GM23338 (cell line): ENCODE results near the gene TRIM13. TPM values are rescaled to one million over a fixed set of nuclear protein-coding genes. Genes with fewer than 3 reads are reported as not detected.

ENCODE experiments used
- ATAC-seq: fragments of 200-7000 bp; cut with Tn5 transposase; 3 replicates; pipeline ENCODE4 v1.9.1; 2020
- DNase-seq: peaks from one replicate; pipeline ENCODE4 v3.0.0-alpha.2; 2015; ENCODE audit warnings: low spot score
- H2AFZ ChIP-seq: fragments of 200-600 bp; sonication (generic); 2 replicates; pipeline ENCODE4 v1.8.0; 2016; ENCODE audit warnings: antibody characterized with exemption, mild to moderate bottlenecking, moderate library complexity
- H3F3A ChIP-seq: fragments of 200-600 bp; sonication (generic); replicated peaks from 2 replicates; pipeline ENCODE4 v1.8.0; 2017; ENCODE audit warnings: antibody characterized with exemption, mixed run types, low read depth
- H3K27ac ChIP-seq: fragments of 200-600 bp; sonication (generic); 2 replicates; pipeline ENCODE4 v1.6.1; 2016; ENCODE audit warnings: low read depth
- H3K27me3 ChIP-seq: fragments of 200-600 bp; sonication (generic); 2 replicates; pipeline ENCODE4 v1.8.0; 2016; ENCODE audit warnings: mild to moderate bottlenecking, mixed run types, moderate library complexity; ENCODE audit not compliant: insufficient read depth
- H3K36me3 ChIP-seq: fragments of 200-600 bp; sonication (generic); 2 replicates; pipeline ENCODE4 v1.8.0; 2016; ENCODE audit warnings: mild to moderate bottlenecking; ENCODE audit not compliant: insufficient read depth
- H3K4me1 ChIP-seq: fragments of 200-600 bp; sonication (generic); 2 replicates; pipeline ENCODE4 v1.8.0; 2016; ENCODE audit warnings: mild to moderate bottlenecking, moderate library complexity; ENCODE audit not compliant: insufficient read depth
- H3K4me2 ChIP-seq: fragments of 200-600 bp; sonication (generic); 2 replicates; pipeline ENCODE4 v1.7.1; 2017; ENCODE audit warnings: mixed run types
- H3K4me3 ChIP-seq: fragments of 200-600 bp; sonication (generic); 2 replicates; pipeline ENCODE4 v1.6.1; 2016; ENCODE audit warnings: mixed run types
- H3K79me2 ChIP-seq: fragments of 200-600 bp; sonication (generic); replicated peaks from 2 replicates; pipeline ENCODE4 v1.8.0; 2017; ENCODE audit warnings: mild to moderate bottlenecking; ENCODE audit not compliant: insufficient read depth
- H3K9me2 ChIP-seq: fragments of 200-600 bp; sonication (generic); 2 replicates; pipeline ENCODE4 v1.8.0; 2017; ENCODE audit not compliant: insufficient read depth
- H4K20me1 ChIP-seq: fragments of 200-600 bp; sonication (generic); replicated peaks from 2 replicates; pipeline ENCODE4 v1.8.0; 2017; ENCODE audit warnings: mild to moderate bottlenecking; ENCODE audit not compliant: insufficient read depth
- H3K27ac Mint-ChIP-seq: 2 replicates; pipeline ENCODE4 v1.8.0; 2020; ENCODE audit warnings: inconsistent platforms, mild to moderate bottlenecking, moderate library complexity, mixed read lengths
- H3K27me3 Mint-ChIP-seq: 3 replicates; pipeline ENCODE4 v1.8.0; 2022; ENCODE audit warnings: low read depth, mild to moderate bottlenecking, moderate library complexity, mixed read lengths, inconsistent platforms; ENCODE audit not compliant: insufficient read depth, poor library complexity
- H3K36me3 Mint-ChIP-seq: 3 replicates; pipeline ENCODE4 v1.8.0; 2021; ENCODE audit warnings: low read depth, mild to moderate bottlenecking, inconsistent platforms, moderate library complexity, mixed read lengths
- H3K4me1 Mint-ChIP-seq: 3 replicates; pipeline ENCODE4 v1.8.0; 2020; ENCODE audit warnings: mild to moderate bottlenecking, inconsistent platforms, mixed read lengths
- H3K4me3 Mint-ChIP-seq: 3 replicates; pipeline ENCODE4 v1.8.0; 2021; ENCODE audit warnings: moderate library complexity, mild to moderate bottlenecking, inconsistent platforms, mixed read lengths
- H3K9me3 Mint-ChIP-seq: 3 replicates; pipeline ENCODE4 v1.8.0; 2020; ENCODE audit warnings: moderate library complexity, mild to moderate bottlenecking, inconsistent platforms, mixed read lengths
- CREB1 ChIP-seq: fragments of 250-450 bp; sonication (Bioruptor Pico); IDR thresholded peaks from 2 replicates; pipeline ENCODE4 v1.5.0; 2020; ENCODE audit warnings: low read depth, mild to moderate bottlenecking, moderate library complexity
- CTCF ChIP-seq, 2 experiments: fragments of 200-600 bp in 1 of 2; sonication (generic) in 1 of 2; conservative IDR thresholded peaks; 2 replicates each; pipeline versions ENCODE4 v1.5.1 to v1.6.1; 2016 to 2017; ENCODE audit warnings: antibody characterized with exemption in 2 of 2, low read depth in 2 of 2, mild to moderate bottlenecking in 2 of 2, moderate library complexity in 1 of 2
- ETS1 ChIP-seq: IDR thresholded peaks from 2 replicates; pipeline ENCODE4 v1.6.1; 2016; ENCODE audit warnings: antibody characterized with exemption
- EZH2phosphoT487 ChIP-seq: fragments of 200-600 bp; sonication (generic); IDR thresholded peaks from one replicate; pipeline ENCODE4 v1.8.1; 2018; ENCODE audit warnings: antibody characterized with exemption; ENCODE audit not compliant: unreplicated experiment
- JUNB ChIP-seq: IDR thresholded peaks from one replicate; pipeline ENCODE4 v1.6.1; 2016; ENCODE audit warnings: antibody characterized with exemption; ENCODE audit not compliant: unreplicated experiment
- NANOG ChIP-seq: IDR thresholded peaks from 2 replicates; pipeline ENCODE4 v1.6.1; 2016; ENCODE audit warnings: antibody characterized with exemption, borderline replicate concordance
- POLR2AphosphoS5 ChIP-seq: IDR thresholded peaks from 2 replicates; pipeline ENCODE4 v1.6.1; 2016; ENCODE audit warnings: antibody characterized with exemption, low read depth
- REST ChIP-seq: IDR thresholded peaks from one replicate; pipeline ENCODE4 v1.6.1; 2018; ENCODE audit warnings: antibody characterized with exemption; ENCODE audit not compliant: unreplicated experiment
- ZNF114 ChIP-seq: fragments of 250-450 bp; sonication (Bioruptor Pico); IDR thresholded peaks from 2 replicates; pipeline ENCODE4 v1.5.0; 2020; ENCODE audit warnings: mild to moderate bottlenecking, moderate library complexity
- polyA plus RNA-seq: library from polyadenylated mRNA; unstranded; fragments of >200 nt; fragmentation: Nextera tagmentation; extraction: Ambion mirVana; gene quantifications from 2 replicates; pipeline ENCODE4 v1.2.1, GENCODE V29; 2016
- total RNA-seq: library from RNA; depleted of rRNA; stranded (reverse); fragments of >200 nt; shearing (Covaris generic); gene quantifications from 2 replicates; pipeline ENCODE4 v1.2.3, GENCODE V29; 2014

The TRIM13 gene
- total and polyA plus RNA-seq, 2 experiments from 2014 or later: 23.0 to 25.3 TPM

- TF ChIP-seq ETS1: no peak
- no peak for TF ChIP-seq REST
Measured at GRCh38 chr13:49993111-49993510, 3.7 kb upstream of the TRIM13 start (continued).

- peaks cover 27% of the 10 kb centered on the region for H3K4me1 Mint-ChIP-seq
- ATAC-seq: no peak
Measured at GRCh38 chr13:49993666-49994065, 3.2 kb upstream of the TRIM13 start.

More at GRCh38 chr13:49993666-49994065, 3.2 kb upstream of the TRIM13 start:
- Histone ChIP-seq H3F3A (no peaks in the 10 kb centered on the region), H3K4me1 (peaks cover 9% of the 10 kb centered on the region), H3K4me2 (no peak overlapping the region), H3K79me2 (no peaks in the 10 kb centered on the region; the same call in 1 of the 2 replicates), H3K27ac (no peak overlapping the region), H3K4me3 (no peak overlapping the region), H4K20me1 (no peaks in the 10 kb centered on the region), H3K27me3 (peaks cover 18% of the 10 kb centered on the region), H2AFZ (no peak overlapping the region), H3K9me2 (no peaks in the 10 kb centered on the region), H3K36me3 (no peaks in the 10 kb centered on the region)
- Mint-ChIP-seq H3K36me3 (peaks cover 14% of the 10 kb centered on the region), H3K4me3 (no peak overlapping the region), H3K9me3 (no peaks in the 10 kb centered on the region; the same call in 2 of the 3 replicates), H3K27me3 (peaks cover 6% of the 10 kb centered on the region), H3K27ac (no peak overlapping the region)
- TF ChIP-seq JUNB (no peak), EZH2phosphoT487 (no peak), REST (no peak), CREB1 (CRISPR knock-in tag) (no peak), ZNF114 (CRISPR knock-in tag) (no peak), POLR2AphosphoS5 (no peak), CTCF (conservative IDR thresholded peaks at IDR 0.05; ENCODE audit: low read depth in 2 of 2) (no peak), NANOG (no peak), ETS1 (no peak)
- no peak for DNase-seq
